ENCODE data around the gene B4GALT3.

B4GALT3 gene

DNA sequence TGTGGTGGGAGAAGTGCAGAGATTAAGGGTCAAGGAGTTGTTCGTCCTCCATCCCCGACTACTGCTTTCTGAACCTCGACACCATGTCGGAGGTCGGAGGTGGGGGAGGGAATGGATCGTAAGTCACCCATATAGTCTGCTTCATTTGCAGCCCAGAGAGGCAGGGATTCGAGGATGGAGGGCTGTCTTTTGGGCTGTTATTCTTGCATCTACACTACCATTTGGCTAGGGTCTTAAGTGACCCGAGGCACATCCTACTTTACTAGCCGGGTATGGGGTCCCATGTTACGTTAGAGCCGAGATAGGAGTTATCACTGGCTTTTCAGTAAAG is 17.4 kb downstream of the B4GALT3 start:
- no peak for DNase-seq

DNA sequence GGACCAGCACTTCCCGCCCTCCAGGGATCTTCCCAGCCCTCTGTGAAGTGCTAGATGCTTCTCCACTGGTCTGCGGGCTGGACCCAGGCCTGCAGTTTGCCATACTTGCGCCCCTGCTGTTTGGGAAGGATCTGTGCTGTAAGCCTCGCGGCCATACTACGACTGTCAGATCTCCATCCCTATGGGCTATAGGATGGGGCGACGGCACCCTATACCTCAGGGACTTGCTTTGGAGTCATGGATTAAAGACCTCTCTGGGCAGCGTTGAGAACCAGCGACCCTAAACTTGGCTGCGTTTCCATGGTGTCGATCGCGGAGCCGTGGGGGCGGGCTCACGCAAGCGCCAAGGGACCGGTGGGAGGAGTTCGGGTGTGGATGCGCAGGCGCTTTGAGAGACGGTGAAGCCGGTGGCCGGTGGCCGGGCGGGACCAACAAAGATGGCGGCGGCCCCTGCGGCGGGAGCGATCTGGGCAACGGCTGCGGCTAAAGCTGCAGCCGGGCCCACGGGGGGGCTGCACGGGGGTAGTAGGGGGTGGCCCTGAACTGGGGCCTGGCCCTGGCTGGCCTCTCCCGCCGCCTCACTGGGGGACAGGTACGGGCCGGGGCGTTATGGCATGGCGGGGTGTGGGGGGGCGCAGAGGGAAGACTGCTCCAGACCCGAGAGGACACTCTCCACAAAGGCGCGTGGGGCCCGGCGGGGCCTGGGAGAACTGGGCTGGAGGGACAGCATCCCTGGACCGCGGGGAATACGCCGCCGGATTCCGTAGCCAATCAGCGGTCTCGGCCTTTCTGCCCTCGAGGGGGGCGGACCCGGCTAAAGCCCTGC is 18.0 kb downstream of the B4GALT3 start, which contains the start of gene USP21:
USP21 (plus strand) TSS at position 414 of the 826 bp plus-strand sequence. CDS start 1,141 bp downstream, outside the sequence.
- peak; percentile 85 for DNase-seq

DNA sequence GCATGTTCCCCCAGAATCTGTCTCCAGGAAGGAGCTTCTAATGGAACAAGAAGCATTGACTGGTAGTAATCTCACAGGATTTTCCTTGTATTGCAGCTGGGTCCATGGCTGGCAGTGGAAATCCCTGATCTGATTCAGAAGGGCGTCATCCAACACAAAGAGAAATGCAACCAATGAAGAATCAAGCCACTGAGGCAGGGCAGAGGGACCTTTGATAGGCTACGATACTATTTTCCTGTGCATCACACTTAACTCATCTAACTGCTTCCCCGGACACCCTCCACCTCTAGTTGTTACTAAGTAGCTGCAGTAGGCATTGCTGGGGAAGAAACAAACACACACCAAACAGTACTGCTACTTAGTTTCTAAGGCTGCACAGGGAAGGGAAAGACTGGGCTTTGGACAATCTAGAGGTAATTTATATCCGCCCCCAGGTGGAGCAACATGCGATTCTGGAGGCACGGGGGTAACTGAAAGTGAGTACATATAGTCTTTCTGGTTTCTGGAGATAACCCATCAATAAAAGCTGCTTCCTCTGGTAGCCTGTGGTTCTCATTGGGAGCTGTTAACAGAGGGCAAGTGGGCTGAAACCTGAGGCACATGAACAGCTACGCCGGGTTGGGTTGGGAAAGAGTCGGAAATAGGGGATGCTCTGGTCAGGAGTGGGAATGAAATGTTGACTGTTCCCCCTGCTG is 18.8 kb downstream of the B4GALT3 start:
- DNase-seq, result no peak

DNA sequence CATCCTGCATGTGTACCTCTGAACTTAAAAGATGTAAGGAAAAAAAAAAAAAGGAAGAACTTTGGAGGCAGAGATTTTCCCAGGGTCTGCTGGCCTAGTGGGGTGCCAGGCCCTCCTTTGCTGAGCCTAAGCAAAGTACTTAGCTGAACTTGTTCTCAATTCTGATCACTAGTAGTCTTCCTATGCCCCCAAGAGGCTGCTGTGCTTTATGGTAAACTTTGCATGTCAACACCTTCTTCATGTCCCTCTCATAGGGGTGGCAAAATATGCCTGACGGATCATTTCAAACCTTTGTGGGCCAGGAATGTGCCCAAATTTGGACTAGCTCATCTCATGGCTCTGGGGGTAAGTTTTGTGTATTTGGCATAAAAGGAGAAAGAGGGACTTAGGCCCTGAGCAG is 19.4 kb downstream of the B4GALT3 start:
- no peak for DNase-seq

DNA sequence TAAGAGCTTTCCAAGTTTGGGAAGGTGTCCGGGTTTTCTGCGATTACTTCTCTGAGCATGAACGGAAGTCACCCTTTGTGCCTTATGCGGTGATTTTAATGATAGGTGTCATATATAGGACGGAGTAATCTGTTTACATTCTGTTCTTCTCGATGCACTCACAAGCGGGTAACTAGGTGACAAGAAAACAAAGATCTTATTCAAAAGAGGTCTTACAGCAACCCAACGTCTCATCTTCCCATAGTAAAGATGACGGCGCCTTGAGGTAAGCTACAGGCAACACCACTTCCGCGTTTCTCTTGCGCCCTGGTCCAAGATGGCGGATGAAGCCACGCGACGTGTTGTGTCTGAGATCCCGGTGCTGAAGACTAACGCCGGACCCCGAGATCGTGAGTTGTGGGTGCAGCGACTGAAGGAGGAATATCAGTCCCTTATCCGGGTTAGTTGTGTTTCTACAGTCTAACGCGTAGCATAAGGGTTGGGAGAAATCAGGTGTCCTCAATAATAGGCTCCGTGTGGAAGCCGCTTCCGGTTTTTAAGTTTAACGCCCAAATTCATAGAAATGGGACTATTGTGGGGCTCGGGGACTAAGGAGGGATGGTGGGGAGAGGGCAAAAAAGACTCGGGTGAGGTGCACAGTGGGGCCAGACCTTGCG is 23.5 kb downstream of the B4GALT3 start, which contains the start of gene UFC1:
UFC1 (plus strand) TSS at position 297 of the 656 bp plus-strand sequence; CDS start at position 317, 20 bp downstream.
- peak; percentile 79 for DNase-seq

DNA sequence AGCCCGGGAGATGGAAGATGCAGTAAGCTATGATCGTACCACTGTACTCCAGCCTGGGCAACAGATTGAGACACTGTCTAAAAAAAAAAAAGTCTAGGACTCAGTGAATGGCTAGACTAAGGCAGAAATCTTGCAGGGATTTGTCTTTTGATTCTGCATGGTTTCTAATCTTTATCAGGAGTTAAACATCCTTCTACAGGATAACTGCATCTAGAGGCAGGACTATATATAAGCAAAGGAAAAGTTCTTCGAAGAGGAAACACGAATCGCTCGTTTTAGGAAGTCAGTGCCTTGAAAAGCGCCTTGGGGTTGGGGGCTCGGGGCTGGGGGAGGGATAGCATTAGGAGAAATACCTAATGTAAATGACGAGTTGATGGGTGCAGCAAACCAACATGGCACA is 24.1 kb downstream of the B4GALT3 start:
- no peak for DNase-seq

DNA sequence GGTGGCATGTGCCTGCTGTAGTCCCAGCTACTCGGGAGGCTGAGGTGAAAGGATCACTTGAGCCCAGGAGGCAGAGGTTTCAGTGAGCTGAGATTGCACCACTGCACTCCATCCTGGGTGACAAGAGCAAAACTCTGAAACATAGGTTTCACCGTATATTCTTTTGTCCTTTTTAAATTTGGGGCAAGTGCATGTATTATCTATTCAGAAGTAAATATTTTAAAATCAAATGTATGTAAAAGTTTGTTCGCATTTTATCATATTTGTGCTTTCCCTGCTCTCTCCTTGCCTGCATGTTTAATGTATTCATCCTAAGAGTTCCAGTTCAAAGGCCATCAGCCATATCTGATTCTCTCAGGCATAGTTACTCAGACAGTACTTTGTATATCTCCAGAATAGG is 31.5 kb downstream of the B4GALT3 start:
- no peak for DNase-seq

DNA sequence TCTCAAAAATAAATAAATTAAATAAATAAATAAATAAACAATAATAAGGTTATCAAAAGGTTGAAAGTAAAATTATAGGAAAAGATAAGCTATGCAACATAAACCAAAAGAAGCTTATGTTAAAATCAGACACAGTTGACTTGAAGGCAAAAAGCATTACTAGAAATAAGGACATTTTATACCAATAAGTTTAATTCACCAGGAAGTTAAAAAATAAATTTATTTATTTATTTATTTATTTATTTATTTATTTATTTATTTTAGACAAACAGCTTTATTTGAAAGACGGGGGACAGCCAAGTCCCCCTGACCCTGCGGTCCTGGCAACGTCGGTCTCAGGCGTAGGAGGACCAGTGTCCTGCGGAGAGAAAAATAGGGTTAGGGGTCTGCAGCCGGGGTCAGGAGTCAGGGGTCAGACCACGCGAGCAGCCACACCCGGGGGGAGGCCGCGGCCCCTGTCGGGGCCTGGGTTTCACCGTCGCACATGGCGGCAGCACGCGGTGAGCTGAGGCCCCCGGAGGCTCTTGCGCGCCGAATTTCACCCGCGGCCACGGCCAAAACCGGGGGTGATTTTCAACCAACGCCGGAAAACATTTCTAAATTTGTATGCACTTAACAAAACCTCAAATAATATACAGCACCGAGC is 36.4 kb downstream of the B4GALT3 start:
- DNase-seq, result no peak

DNA sequence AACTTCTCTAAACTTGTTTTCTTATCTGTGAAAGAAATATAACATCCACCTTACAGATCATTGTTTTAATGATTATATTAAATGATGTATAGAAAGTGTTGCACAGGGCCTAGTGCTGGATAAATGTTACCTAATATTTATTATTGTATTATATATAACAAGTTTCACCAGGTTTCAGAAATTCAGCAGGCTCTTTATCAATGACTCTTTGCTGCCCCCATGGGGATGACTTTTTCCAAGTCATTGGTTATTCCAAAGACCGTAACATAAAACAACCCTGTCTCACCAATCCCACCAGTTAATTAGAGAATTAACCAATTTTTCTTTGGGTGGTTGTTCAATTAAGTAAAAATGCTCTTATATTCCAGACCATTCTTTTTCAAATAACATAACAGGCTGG is 37.5 kb downstream of the B4GALT3 start:
- peak; percentile 45 for DNase-seq

DNA sequence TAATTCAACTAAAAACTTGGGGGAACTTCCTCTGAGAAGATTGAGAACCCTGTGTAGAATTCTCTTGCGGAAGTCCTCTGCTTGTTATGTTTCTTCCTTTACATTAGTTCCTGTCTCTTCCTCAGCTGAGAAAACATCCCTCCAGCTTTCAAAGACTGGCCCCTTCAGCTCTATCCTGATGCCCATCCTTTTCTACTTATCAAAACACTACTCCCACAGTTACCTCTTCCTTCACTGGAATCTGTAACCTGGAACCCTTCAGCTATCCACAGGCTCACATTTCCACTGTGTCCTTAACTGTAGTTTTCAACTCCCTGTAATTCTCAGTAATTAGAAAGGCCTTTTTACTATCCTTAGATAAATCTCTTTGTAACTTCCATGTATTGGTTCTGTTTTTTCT is 38.9 kb downstream of the B4GALT3 start:
- no peak for DNase-seq

DNA sequence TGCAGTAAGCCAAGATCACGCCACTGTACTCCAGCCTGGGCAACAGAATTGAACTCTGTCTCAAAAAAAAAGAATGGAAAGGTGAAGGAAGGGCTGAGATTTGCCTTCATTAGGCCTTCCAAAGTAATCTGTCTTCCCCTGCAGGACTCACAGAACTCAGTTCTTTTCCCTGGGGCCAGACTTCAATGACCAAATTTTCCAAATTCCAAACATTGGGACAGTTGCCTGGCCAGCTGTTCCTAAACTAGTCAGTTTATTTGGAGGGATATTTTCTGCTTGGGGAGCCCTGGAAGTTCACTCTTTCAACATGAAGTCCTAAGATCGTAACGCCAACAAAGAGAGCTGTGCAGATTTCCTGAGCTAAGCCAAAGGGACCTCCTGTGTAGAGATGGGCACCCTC is 39.4 kb downstream of the B4GALT3 start:
- no peak for DNase-seq

DNA sequence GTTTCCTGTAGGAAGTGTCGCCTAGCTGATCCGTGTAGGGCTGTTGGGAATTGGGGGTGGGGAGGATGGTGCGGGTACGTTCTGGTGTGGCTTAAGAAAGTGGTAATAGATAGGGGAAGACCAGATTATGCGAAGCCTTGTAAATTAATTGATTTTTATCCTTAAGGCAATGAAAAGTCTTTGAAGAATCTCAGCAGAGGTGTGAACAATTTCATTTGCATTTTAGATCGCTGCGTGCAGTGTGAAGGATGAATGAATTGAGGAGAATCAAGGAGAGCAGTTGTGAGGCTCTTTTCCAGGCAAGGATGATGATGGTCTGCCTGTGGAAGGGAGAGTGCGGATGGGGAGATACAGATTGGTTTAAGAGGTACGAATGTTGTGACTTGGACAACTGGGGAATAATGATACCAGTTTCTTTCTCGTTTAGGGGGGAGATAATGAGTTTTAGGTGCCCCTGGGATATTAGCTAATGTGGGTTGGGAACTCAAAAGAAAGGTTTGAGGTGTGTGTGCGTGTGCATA is 44.0 kb downstream of the B4GALT3 start:
- DNase-seq, result no peak

DNA sequence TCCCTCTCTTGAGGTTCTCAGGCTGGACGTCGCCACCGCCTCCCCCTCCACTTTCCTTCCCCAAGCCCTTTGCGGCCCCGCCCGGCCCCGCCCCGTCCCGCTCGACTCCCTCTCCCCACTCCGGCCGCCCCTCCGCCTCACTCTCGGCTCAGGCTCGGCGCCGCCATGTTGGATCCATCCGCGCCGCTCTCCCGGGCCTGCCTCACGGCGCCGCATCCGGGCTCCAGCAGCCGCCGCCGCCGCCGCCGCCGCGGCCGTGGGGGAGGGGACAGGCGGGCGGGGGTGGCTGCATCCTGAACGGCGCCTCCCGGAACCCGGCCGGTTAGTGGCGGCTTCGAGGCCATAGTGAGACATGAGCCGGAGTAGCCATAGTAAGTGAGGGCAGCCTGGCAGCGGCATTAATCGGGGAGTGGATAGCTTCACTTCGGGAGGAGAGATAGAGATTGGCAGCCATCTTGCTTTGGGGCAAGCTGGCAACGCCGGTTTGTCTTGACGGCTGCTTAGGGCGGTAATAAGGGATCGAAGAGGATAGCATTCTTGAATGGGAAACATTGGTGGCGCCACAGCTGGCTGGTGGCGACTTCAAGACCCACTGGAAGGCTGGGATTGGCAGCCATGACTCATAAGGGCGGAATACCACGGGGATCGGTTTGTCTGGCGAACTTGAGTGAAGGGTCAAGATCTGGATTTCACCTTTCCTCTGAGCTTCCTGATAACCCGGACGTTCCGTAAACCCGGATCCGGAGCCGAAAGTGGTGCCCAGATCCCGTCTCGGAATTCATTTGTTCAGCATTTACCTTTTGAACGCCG is 44.7 kb downstream of the B4GALT3 start, which contains the start of gene DEDD:
DEDD (minus strand) TSS at position 258 of the 810 bp plus-strand sequence. CDS start 8,205 bp downstream, outside the sequence.
- peak; percentile 93 for DNase-seq

DNA sequence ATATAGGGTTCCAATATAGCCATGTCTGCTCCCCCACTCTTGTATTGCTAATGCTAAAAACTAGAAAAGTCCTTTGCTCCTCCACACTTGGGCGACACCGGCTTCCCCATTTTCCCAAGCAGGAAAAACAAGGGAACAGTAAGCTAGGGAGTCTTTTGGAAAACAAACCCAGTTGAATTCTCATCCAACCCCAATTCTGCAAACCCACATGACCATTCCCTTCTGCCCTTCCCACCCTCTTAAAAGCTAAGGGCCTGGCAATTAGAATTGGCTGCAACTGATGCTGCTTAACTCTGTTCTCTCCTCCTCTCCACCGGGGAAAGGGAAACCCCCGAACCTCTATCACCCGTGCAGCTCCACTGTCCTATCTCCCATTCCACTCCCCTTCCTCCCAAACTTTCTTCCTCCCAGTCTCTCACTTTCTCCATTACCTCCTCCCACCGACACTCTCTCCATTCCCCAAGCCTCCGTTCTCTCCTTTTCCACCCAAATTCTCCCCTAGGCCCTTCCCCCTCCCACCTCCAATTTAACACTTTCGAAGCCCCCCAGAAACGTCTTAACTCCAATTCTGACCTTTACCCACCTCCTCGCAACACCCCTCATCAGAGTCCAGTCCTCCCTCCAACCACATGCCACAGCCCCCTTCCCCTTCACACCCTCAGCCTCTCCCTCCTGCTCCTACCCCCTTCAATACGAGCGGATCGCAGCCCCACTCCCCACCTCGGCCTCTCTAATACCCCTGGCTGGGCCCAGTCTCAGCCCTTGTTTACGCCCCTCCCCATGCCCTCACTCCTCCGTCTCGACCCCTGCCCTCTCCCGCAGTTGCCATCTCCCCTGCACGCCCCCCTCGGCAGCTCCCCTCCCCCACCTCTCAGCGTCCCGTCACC is 45.5 kb downstream of the B4GALT3 start:
- DNase-seq, result no peak

DNA sequence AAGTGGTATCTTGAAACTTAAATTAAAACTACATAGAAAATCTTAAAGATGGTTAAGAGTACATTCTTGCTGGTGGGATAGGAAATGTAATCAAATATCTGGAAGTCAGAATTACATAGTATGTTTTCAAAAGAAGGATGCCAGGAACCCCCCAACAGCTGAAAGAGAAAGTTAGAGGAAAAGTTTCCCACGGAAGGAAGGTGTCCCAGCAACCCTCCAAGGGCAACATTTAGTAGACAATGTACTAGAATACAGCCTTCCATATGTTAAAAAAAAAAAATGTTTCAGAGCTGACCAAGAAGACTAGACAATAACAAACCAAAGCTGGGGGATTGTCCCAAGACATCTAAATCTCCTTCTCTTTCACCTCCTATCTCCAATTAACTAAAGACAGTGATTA is 47.0 kb downstream of the B4GALT3 start:
- DNase-seq, result no peak

DNA sequence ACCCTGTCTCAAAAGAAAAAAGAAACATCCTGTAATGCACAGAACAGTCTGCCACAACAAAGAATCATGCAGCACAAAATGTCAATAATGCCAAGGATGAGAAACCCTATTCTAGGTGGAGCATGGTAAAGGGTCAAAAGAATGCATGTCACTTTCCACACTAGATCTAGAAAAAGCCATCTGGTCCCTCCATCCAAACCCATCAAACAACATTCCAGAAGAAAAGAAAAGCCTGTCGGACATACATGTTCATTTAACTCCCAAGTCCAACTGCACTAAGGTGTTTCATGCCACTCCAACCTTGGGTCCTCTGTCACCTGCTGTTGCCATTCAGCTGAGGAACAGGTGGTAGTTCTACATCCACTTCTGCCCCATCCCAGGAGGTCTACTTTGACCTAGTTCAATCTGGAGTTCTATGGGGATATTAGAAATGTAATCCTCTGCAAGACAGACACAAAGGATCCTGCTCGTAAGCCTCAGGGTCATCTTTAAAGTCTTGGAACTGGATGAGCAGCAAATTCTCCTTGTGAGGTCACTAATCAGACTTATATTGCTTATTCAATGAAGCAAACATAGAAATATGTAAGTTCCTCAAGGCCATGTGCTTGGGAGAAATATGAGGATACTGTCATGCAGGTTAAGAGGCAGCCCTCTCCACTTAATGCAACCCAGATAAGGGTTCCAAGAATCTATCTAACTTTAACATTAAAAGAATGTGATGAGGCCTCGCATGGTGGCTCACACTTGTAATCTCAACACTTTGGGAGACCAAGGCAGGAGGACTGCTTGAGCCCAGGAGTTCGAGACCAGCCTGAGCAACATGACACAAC is 48.5 kb downstream of the B4GALT3 start:
- no peak for DNase-seq

DNA sequence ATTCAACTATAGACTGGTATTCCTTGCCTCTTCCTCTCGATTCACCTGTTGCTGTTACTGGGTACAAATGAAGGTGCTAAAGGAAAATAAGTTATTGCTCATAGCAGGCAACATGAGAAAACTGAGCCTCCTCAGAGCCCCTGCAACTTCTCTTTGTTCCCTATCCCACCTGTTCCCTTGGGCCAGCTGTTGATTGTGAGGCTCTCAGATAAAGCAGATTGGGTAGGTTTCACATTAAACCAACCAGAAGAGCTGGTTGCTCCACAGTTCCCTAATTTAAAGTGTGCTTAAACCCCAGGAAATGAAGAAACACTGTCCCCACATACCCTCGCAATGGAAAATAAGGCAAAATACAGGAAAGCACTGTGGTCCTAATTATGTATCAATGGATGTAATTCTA is 49.7 kb downstream of the B4GALT3 start:
- no peak for DNase-seq

DNA sequence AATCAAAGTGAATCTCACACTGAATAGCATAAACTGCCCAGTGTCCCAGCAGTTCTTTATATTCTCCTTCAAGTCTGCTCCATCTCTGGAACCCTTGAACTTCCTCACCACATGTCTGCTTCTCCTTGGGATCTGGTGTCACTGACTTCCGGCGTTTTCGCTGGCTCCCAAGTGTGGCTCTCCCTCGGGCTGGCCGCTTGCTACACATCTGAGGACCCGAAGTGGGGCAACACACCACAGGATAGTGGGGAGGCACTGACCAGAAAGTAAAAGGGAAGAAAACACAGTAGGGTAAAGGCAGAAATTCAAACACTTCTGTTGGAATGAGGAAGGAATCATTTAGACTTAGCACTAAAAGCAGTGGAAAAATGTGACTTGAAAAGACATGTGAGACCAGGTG is 54.3 kb downstream of the B4GALT3 start:
- DNase-seq, result no peak

DNA sequence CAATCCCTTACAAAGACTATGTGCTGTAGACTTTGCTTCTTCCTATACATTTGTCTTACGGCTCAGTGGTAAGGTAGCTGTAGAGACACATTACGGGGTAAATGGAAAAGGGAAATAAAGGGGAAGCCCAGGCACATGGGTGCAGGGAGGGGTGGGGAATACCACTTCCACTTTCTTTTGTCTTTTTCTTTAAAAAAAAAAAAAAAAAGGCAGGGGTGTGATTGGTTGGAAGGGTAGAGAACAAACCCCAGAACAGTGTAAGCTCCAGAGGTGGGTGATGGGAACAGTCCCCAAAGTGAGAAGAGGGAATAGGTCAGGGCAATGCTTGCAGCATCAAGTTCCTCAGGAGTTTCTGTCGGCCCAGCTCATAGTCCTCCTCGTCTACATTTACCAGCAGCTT is 55.5 kb downstream of the B4GALT3 start:
- no peak for DNase-seq

All from NCI-H2107 (cell line).